Measurements from ENCODE around the gene TRH. TPM values are rescaled to one million over a fixed set of nuclear protein-coding genes. Genes with fewer than 3 reads are reported as not detected.

Gene TRH
- total RNA-seq = not detected in 2 replicates

DNA sequence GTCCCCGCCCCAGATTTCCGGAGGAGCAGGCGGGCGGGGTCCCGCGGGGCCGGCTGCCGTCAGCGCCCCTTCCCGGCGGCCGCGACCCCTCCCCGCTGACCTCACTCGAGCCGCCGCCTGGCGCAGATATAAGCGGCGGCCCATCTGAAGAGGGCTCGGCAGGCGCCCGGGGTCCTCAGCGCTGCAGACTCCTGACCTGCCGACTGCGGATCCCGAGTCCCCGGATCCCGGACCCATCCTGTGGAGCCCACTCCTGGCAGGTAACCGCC is at the start of gene TRH:
TSS of gene TRH (plus strand) at position 157 of the 269 bp plus-strand sequence. CDS start 1,097 bp downstream, outside the sequence.

Other genes with a start within 250 kb of the TRH start
- 22.2 and 31.6 TPM in 2 replicates for gene TMCC1, start 81.0 kb upstream of the TRH start, total RNA-seq
- not detected in 2 replicates for gene ALG1L2, start 107.1 kb downstream of the TRH start, total RNA-seq

All from nasal cavity respiratory epithelium epithelial cell of viscerocranial mucosa (primary cell).